HG03060 (cell line): ENCODE data around the gene APEX1.
"Not testable (repeated sequence)": the region's sequence is repeated elsewhere in the genome, so short reads cannot be mapped to it uniquely, and the experiment has no call there.

Experiments used
- ATAC-seq: cut with Tn5 transposase; IDR thresholded peaks from one replicate; pipeline ENCODE4 v1.9.1; 2021; ENCODE audit warnings: low read depth, moderate number of reproducible peaks; ENCODE audit not compliant: unreplicated experiment

APEX1 gene

DNA sequence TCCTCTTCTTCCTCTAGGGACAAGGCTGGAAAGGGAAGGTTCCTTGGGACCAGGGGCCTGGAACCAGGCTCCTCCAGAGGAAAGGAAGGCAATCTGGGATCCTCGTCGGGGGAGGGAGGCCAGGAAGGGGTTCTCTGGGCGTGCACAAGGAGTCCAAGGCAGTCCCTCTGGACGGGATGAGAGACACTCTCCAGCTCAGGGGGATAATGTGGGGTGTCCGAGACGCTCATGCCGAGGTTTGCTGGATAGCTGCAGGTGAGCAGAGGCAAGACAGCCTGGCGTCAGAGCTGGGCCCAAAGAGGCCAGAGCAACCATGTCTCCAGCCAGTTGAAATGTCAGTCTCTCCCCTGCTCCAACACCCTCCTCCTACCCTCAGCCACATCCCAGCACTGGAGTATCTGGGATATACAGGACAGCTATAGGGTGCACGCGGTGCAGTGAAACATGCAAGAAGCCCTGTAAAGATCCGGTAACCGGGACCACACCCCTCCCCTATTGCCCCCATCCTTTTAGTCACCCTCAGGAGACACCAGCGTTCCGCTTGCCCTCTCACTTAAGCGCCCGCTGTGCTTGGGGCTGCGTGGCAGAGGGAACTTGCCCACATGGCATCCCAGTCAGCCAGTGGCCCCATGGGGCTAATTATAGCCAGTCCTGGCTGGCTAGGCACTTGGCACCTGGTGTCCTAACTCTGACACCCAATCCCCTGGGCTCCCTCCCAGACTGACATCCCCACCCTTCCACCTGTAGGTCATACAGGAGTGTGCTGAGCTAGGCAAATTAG, 19.3 kb upstream of the APEX1 start, which contains the start of gene KLHL33:
TSS of gene KLHL33 (minus strand) at position 585 of the 781 bp plus-strand sequence. CDS start at position 230, 355 bp downstream.
- ATAC-seq = no peak

DNA sequence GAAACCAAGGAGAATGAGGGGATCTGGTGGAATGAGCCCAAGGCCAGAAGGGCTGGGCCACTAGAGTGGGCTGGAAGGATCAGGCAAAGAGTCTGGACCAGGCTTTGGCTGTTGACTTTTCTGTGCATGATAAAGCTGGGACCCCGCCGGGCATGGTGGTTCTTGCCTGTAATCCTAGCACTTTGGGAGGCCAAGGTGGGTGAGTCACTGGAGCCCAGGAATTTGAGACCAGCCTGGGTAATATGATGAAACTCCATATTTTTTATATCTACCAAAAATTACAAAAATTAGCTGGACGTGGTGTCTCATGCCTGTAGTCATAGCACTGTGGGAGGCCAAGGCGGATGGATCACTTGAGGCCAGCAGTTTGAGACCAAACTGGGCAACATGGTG, 18.7 kb upstream of the APEX1 start:
- ATAC-seq = no peak

DNA sequence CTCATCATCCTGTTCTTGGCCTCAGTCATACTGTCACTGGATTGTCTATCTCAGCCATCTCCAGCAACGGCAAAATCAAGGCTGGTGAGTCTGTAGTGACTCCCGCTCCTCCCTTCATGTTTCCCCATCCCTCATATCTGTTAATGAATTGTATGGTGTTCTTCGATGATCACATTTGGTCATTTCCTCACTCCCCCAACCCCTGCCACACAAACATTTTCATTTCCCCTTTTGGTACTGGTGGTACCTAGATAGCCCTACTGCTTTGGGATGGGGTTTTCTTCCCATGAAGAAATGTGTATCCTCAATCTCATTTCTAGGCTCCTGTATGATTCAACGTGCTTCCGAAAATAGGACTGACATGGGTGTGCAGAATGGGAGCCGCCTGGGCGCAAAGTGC, 16.4 kb upstream of the APEX1 start:
- ATAC-seq = no peak

DNA sequence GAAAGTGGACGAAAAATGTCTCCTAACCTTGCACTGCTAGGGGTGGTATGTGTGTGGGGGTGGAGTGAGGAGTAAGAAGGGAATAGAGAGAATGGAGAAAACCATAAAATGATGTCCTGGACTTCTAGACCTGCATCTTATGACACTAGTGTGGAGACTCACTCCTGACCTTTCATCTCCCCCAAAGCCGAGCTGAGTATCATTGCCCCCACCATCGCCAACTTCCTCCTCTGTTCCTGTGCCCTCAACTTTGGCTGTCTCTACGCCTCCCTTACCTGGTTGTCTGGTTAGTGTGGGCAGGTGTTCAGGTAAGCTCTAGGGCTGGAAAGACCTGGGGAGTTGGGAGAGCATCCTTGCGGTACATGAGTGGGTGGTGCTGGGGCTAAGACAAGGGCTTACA, 14.6 kb upstream of the APEX1 start:
- no peak for ATAC-seq

DNA sequence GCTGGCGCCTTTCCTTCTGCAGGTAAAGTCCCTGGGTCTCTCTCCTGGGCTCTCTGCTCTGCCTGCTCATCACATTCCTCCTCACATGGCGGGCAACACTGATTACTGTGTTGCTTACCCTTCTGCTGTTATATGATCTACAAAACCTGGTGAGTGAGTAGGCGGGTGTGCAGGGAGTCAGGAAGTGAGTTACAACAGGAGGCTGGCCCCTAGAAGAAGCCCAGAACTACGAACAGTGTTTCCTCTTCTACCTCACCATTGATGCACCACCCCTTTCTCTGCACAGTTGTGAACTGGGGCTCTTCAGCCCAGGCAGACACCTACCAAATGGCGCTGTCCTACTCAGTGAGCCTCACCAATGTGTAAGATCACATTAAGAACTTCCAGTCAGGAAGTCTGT, 14.1 kb upstream of the APEX1 start:
- no peak for ATAC-seq

DNA sequence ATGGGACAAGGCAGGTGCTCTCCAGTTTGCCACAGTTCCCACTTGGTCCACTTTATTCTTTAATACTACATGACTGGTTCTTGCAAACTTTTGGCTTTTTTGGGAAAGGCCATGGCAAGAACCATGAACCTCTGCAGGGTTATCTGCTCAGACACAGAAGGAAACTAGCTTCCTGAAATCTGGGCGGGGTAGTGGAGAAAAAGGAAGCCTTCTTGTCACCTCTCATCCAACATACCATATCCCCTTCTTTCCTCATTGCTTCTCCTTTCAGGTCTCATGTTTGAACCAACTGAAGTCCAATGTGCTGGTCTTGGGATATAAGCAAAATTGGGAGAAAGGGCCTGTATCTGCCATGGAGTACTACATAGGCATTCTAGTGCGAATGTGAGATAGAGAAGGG, 13.6 kb upstream of the APEX1 start:
- ATAC-seq = no peak

DNA sequence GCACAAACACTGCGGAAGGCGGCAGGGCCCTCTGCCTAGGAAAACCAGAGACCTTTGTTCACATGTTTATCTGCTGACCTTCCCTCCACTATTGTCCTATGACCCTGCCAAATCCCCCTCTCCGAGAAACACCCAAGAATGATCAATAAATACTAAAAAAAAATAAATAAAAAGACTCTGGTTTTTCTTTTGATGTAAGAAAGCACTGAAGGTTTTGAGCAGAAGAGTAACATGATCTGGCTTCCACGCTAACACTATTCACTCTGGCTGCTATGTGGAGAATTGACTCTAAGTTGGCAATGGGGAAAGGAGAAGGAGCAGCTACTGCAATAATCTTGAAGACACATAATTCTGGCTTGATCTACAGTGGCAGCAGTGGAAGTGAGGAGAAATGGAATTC, 11.4 kb upstream of the APEX1 start:
- ATAC-seq = not testable (repeated sequence)

DNA sequence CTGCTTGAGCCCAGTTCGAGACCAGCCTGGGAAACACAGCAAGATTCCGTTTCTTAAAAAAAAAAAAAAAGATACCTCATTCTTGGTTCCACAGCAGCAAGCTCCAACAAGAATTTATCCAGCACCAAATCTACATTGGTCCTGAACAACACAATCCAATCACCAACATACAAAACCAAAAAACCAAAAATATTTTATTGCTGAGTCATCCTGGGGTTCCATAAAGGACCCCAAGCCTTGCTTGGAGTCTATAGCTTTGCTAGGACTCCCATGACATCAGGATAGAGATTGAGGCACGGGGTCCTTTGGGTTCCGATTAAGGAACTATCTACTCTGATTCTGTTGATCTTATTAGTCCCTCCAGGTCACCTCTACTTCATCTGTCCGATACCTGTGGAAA, 8.1 kb upstream of the APEX1 start:
- no peak for ATAC-seq

DNA sequence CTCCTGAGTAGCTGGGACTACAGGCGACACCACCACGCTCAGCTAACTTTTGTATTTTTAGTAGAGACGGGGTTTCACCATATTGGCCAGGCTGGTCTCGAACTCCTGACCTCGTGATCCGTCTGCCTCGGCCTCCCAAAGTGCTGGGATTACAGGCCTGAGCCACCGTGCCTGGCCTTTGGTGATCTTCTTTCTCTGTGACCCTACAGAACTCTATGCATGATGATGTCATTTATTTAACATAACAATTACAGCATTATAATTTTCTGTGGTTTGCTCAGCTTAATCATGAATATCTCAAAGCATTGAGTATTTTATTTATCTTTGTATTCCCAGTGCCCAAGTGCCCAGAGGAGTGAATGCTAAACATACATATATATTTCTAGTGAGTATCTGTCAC, 2.2 kb upstream of the APEX1 start:
- ATAC-seq = not testable (repeated sequence)

DNA sequence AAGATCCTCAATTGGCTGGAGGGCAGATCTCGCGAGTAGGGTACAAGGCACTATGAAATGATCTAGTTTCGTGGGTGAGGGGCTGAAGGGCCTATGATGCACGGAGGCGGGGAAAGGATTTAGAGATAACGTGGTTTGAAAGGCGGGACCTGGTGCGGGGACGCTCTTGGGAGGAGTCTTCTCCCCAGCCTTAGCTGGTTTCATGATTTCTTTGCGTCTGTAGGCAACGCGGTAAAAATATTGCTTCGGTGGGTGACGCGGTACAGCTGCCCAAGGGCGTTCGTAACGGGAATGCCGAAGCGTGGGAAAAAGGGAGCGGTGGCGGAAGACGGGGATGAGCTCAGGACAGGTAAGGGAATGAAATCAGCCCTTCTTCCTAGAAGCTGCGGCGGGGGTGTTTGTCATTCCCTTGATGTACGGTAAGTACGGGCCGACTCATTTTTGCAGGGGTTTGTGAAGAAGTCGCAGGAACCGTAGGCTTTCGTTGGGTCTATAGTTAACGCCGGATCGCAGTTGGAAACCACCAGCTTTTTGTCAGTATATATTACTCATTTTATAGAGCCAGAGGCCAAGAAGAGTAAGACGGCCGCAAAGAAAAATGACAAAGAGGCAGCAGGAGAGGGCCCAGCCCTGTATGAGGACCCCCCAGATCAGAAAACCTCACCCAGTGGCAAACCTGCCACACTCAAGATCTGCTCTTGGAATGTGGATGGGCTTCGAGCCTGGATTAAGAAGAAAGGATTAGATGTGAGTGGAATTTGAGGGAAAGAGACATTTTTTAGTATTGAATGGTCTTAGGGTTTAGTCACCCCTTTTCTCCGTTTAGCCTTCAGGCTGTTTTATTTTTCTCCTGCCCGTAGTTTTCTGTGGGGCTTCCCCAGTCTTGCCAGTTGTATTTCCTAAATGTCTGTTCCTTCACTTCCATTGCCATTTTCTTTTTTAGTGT, 602 bp downstream of the APEX1 start:
- peak; percentile 35 for ATAC-seq

DNA sequence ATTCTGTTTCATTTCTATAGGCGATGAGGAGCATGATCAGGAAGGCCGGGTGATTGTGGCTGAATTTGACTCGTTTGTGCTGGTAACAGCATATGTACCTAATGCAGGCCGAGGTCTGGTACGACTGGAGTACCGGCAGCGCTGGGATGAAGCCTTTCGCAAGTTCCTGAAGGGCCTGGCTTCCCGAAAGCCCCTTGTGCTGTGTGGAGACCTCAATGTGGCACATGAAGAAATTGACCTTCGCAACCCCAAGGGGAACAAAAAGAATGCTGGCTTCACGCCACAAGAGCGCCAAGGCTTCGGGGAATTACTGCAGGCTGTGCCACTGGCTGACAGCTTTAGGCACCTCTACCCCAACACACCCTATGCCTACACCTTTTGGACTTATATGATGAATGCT, 1.9 kb downstream of the APEX1 start:
- ATAC-seq = no peak

DNA sequence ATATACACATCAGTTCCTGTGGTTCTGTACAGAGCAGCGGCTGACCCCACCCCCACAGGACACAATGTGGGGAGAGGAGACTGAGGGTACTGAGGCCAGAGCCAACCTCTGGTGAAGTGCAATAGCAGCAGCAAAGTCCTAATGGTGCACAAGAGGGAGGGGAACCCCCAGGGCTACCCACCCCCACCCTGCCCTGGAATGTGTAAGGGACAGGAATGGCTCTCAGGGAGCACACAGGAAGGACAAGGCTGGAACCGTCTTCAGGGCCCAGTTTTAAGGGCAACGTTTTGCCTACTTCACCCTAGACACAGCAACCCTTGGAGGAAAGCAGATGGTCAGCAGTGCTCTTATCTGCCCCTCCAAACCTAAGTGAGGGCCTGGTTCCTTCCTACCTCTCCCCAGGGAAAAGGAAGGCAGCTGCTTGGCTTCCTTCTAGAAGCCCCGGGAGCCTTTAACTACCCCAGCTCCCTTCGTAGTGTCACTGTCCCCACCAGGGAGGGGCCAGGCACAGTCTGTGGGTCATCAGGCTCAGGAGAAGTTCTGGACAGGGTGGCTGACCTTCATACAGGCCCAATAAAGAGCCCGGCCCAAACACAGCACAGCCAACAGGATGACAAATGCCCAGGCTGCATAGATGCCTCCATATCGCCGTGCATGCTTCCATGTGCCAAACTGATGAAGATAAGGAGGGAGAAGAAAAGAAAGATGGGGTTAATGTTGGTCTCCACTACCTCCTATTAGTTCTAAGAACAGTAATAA, 3.2 kb downstream of the APEX1 start:
- no peak for ATAC-seq

DNA sequence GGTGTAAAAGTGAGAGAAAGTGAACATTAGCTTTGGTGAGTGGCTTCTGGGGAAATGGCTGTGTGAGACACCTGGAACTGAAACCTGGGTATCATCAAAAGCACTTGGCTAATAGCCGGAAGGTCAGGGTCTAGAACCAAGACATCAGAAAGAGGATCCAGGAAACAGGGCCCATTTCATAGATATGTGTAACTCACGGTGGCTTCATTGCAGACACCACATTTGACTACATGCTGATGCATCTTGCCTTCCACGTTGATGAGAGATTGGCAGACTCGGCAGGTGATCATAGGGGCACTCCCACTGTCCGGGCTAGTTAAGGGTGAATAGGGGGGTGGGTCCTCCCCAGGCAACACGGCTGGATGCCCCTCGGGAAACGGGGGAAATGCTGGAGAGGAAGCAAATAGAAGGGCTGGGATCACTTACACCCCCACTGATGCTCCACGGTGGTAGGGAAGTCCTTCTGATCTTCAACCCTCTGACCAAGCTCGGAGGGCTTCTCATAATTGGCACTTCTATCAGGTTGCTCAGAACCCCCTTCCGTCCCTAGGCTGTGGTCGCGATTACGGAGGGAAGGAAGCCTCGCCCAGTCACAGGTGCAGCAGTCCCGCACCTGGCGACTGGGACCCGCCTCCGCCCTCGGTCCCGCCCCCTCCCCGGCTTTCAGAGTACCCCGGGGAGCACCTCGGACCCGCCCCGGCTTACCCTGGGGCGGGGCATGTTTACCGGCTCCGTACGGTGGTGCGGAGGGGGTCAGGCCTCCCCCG, 5.6 kb downstream of the APEX1 start:
- no peak for ATAC-seq

DNA sequence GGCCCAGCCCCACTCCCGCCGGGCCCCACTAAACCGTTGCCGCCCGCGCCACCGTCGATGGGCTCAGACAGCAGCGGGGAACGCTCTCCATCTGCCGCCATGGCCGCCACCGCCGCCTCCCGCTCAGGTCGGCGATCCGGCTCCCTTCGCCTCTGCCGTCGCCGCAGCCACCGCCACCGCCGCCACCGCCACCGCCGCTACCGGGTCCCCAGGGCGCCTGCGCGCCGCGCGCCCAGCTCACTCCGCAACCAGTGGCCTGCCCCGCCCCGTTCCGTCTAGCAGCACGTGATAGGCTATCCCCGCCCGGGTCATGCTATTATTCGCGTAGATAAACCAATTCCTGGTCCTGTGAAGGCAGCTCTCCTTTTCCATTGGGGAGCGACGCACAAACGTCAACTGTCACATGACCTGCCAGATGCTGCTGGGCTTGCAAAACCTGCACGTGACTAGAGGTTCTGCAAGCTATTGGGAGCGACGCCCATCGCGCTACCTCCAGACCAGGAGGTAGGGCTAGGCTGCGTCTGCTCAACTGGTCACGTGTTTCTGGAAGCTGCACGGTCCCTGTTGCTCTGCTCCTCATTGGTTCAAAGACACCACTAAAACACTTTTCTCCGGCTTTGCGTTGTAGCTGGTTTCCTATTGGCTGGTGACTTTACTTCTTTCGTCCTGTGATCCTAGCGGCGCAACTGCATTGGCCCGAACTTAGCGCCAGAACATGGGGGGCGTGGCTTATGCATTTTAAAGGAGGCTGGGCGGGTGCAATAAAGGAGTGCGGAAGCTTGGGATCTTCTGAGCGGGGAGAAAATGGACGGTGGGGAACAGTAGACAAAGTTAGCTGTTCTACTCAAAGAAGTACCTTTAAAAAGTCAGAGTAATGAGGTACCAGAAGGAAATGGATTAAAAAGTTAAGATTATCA, 6.5 kb downstream of the APEX1 start, which contains the start of gene PIP4P1:
TSS of gene PIP4P1 (minus strand) at position 210 of the 917 bp plus-strand sequence. CDS start at position 101, 109 bp downstream.
- ATAC-seq = peak; percentile 93

DNA sequence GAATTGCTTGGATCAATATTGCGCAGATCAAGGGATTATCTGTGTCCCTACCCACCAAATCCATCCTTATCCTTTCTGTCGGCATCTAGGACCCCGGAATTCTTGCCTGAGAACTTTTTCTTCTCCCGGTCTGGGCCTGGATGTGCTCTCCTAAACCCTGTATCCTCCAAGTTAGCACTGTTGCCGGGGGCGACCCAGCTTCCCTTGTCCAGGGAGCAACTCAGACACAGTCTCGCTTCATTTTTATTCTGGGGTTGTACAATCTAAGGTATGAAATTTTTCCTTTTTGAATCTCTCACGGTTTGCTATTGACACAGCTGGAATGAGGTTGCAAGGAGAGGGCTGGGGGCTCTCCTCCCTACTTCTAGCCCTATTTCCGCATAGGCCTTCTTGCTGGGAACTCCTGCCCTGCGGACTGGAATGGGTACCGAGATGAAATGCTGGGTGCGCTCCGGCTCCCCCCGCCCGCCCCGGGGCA, 13.8 kb downstream of the APEX1 start:
- ATAC-seq = no peak

DNA sequence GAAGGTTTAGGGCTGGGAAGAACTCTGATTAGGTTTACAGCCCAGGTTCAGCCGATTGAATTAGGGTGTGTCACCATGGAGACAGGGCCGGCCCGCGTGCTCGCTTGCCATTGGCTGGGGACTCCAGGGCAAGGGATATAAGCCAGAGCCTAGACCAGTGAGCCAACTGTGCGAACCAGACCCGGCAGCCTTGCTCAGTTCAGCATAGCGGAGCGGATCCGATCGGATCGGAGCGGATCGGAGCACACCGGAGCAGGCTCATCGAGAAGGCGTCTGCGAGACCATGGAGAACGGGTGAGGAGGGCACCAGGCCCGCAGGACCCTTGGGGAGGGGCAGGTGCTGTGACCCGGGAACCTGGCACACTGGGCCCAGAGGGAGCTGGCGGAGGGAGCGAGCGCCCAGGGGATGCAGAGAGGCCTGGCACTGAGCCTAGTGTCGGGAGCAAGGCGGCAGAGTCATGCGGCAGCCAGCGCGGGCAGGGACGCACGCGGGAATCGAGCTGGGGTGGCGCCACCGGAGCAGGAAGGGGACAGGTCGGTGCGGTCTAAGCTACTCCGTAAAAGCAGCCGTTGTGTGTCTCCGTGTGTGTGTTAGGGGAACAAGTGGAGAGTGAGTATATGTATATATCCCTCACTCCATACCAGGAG, 14.3 kb downstream of the APEX1 start, which contains the start of gene PNP:
TSS of gene PNP (plus strand) at position 165 of the 648 bp plus-strand sequence. CDS start at position 284, 119 bp downstream.
- peak; percentile 84 for ATAC-seq

DNA sequence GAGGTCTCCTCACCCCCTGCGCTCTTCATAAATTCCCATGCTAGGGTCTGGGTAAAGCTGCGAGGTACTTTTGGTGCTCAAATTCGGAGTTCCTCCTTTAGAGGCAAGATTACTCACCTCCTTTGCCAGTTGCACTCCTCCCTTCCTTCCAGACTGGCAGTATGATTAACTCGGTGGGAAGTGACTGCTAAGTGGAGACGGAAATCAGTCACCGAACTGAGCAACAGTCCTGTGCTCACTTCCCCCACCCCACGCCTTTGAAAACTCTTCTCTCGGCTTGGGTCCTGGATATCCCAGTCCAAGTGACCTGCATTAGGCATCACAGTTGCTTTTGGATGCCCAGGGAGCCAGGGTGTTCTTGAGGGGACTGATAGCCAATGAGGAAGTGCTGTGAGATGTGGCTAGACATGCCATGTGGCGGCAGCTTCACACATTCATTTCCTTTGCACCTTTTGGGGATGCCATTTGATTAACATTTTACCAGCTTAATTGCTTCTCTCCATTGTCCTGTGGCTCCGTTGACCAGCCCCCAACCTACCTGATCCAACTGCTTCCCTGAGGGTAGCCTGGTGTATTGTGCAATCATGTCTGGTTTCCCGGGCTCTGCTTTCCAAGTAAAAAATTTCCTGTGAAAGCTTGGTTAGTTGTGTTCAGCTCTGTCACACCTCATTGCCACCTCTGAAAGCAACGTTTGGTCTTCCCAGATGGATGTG, 15.0 kb downstream of the APEX1 start:
- ATAC-seq = peak; percentile 16

DNA sequence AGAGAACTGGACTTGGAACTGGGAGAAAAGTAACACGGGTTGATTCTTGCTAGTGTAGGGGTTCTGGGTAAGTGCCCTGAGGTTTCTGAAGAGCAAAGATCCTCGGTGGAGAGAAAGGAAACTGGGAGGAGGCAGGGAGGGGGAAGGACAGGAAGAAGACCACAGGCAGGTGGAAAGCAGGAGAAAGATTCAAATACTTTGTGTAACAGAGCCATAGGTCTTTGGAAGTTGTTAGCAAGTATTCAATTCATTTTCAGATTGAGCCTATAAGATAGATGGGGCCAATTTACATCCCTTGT, 15.5 kb downstream of the APEX1 start:
- ATAC-seq = no peak
